HepG2 (cell line): ENCODE measurements around the gene TNS4. TPM values are rescaled to one million over a fixed set of nuclear protein-coding genes. Genes with fewer than 3 reads are reported as not detected.

Experiments
- ARID2 ChIP-seq: sonication (generic); formaldehyde crosslinking; IDR thresholded peaks from 2 replicates; pipeline ENCODE4 v1.8.1; 2022; ENCODE audit warnings: mild to moderate bottlenecking, missing genetic modification reagents, borderline replicate concordance
- ATF7-NPFF ChIP-seq: sonication (generic); formaldehyde crosslinking; IDR thresholded peaks from 2 replicates; pipeline ENCODE4 v1.8.1; 2023; ENCODE audit warnings: mild to moderate bottlenecking, low read depth, missing genetic modification reagents, moderate library complexity
- CENPBD1 ChIP-seq: sonication (generic); formaldehyde crosslinking; IDR thresholded peaks from 2 replicates; pipeline ENCODE4 v1.8.0; 2022; ENCODE audit warnings: missing genetic modification reagents, low read depth, mild to moderate bottlenecking, borderline replicate concordance
- CHD4 ChIP-seq: fragments of 200-600 bp; sonication (generic); IDR thresholded peaks from 2 replicates; pipeline ENCODE4 v1.7.0; 2017; ENCODE audit warnings: mild to moderate bottlenecking, low read length, borderline replicate concordance
- CREB3 ChIP-seq: sonication (generic); formaldehyde crosslinking; IDR thresholded peaks from 2 replicates; pipeline ENCODE4 v1.5.0; 2020; ENCODE audit warnings: missing genetic modification reagents
- HMG20B ChIP-seq: conservative IDR thresholded peaks from 2 replicates; pipeline ENCODE4 v1.6.1; 2016; ENCODE audit warnings: missing genetic modification reagents, missing compliant biosample characterization
- MIER2 ChIP-seq: IDR thresholded peaks from 2 replicates; pipeline ENCODE4 v1.6.1; 2016; ENCODE audit warnings: missing biosample characterization, missing genetic modification reagents
- MLX ChIP-seq: IDR thresholded peaks from 2 replicates; pipeline ENCODE4 v1.6.1; 2016
- RELA ChIP-seq: sonication (generic); formaldehyde crosslinking; IDR thresholded peaks from 2 replicates; pipeline ENCODE4 v1.4.0; 2020; ENCODE audit warnings: missing genetic modification reagents
- SMAD1 ChIP-seq: sonication (generic); formaldehyde crosslinking; IDR thresholded peaks from 2 replicates; pipeline ENCODE4 v1.4.0; 2020; ENCODE audit warnings: missing genetic modification reagents, low read depth, mild to moderate bottlenecking, borderline replicate concordance
- SMARCC2 ChIP-seq: fragments of 450-650 bp; IDR thresholded peaks from 2 replicates; pipeline ENCODE4 v1.6.1; 2017; ENCODE audit warnings: antibody characterized with exemption, mild to moderate bottlenecking
- SNAPC5 ChIP-seq: sonication (generic); formaldehyde crosslinking; IDR thresholded peaks from 2 replicates; pipeline ENCODE4 v1.8.1; 2023; ENCODE audit warnings: mild to moderate bottlenecking, missing genetic modification reagents, borderline replicate concordance
- SRF ChIP-seq: IDR thresholded peaks from 2 replicates; pipeline ENCODE4 v1.6.1; 2011; ENCODE audit warnings: mild to moderate bottlenecking, low read depth, low read length, moderate library complexity
- ZBTB42 ChIP-seq: sonication (generic); formaldehyde crosslinking; IDR thresholded peaks from 2 replicates; pipeline ENCODE4 v1.5.0; 2020; ENCODE audit warnings: mild to moderate bottlenecking, missing genetic modification reagents
- ZFP36L2 ChIP-seq: sonication (generic); formaldehyde crosslinking; IDR thresholded peaks from 2 replicates; pipeline ENCODE4 v1.4.0; 2020; ENCODE audit warnings: missing genetic modification reagents
- ZNF407 ChIP-seq: sonication (generic); formaldehyde crosslinking; IDR thresholded peaks from one replicate; pipeline ENCODE4 v1.5.1; 2020; ENCODE audit warnings: mild to moderate bottlenecking, missing genetic modification reagents; ENCODE audit errors: not compliant biosample characterization
- ZNF546 ChIP-seq: sonication (generic); formaldehyde crosslinking; conservative IDR thresholded peaks from 2 replicates; pipeline ENCODE4 v1.8.1; 2023; ENCODE audit warnings: mild to moderate bottlenecking, missing genetic modification reagents
- ZNF556 ChIP-seq: sonication (generic); formaldehyde crosslinking; IDR thresholded peaks from 2 replicates; pipeline ENCODE4 v1.4.0; 2020; ENCODE audit warnings: mild to moderate bottlenecking, missing genetic modification reagents, borderline replicate concordance
- ZNF557 ChIP-seq: sonication (generic); formaldehyde crosslinking; IDR thresholded peaks from 2 replicates; pipeline ENCODE4 v1.4.0; 2020; ENCODE audit warnings: missing genetic modification reagents
- ZNF567 ChIP-seq: sonication (generic); formaldehyde crosslinking; IDR thresholded peaks from 2 replicates; pipeline ENCODE4 v1.8.1; 2023; ENCODE audit warnings: mild to moderate bottlenecking, missing genetic modification reagents, borderline replicate concordance
- ZNF777 ChIP-seq: sonication (generic); formaldehyde crosslinking; IDR thresholded peaks from 2 replicates; pipeline ENCODE4 v1.4.0; 2020; ENCODE audit warnings: missing genetic modification reagents
- polyA plus RNA-seq, 8 experiments: library from polyadenylated mRNA; depleted of rRNA in 3 of 8; stranded (reverse) in 7 of 8; unstranded in 1 of 8; fragments of >200 nt; fragmentation: Illumina TruSeq in 4 of 8; extraction: Trizol in 4 of 8; gene quantifications; 2 replicates each; pipeline versions ENCODE4 v1.2.1 to v1.2.3, GENCODE V29; 2011 to 2016; ENCODE audit warnings: low read depth in 4 of 8, missing spikeins in 1 of 8, mixed read lengths in 1 of 8; ENCODE audit not compliant: insufficient read depth in 1 of 8
- total RNA-seq, 5 experiments: library from RNA; depleted of rRNA; stranded (reverse); fragments of >200 nt; fragmentation: Illumina TruSeq; extraction: Trizol; gene quantifications; 2 replicates each; pipeline ENCODE4 v1.2.3, GENCODE V29; 2016; ENCODE audit warnings: low read depth in 1 of 5

The TNS4 gene
- total and polyA plus RNA-seq, 2 of the 13 experiments (the other 11 are each of a cell fraction or from before 2014, with no cell fraction given) = 0.58 to 2.1 TPM

- no peak for TF ChIP-seq ZNF567 (CRISPR knock-in tag)
- no peak for TF ChIP-seq SNAPC5 (CRISPR knock-in tag)
- no peak for TF ChIP-seq ZNF777 (CRISPR knock-in tag)
- 0 out of 2 replicates have a peak, but pooled peaks have one; percentile 51 for TF ChIP-seq HMG20B (CRISPR knock-in tag)
- TF ChIP-seq ZNF407 (CRISPR knock-in tag) = no peak
- TF ChIP-seq ZFP36L2 = no peak
- no peak for TF ChIP-seq CENPBD1 (CRISPR knock-in tag)
- TF ChIP-seq ATF7-NPFF = no peak
- no peak for TF ChIP-seq ZBTB42 (CRISPR knock-in tag)
- TF ChIP-seq ZNF556 (CRISPR knock-in tag) = no peak
- TF ChIP-seq CREB3 (CRISPR knock-in tag) = no peak
- TF ChIP-seq ZNF546 = no peak
- no peak for TF ChIP-seq RELA
- TF ChIP-seq MIER2 (CRISPR knock-in tag) = no peak
- no peak for TF ChIP-seq MLX (CRISPR knock-in tag)
- no peak for TF ChIP-seq ZNF557 (CRISPR knock-in tag)
- no peak for TF ChIP-seq SMARCC2
- TF ChIP-seq ARID2 (CRISPR knock-in tag) = no peak
- no peak for TF ChIP-seq SMAD1 (CRISPR knock-in tag)
- no peak for TF ChIP-seq CHD4
- TF ChIP-seq SRF = no peak
These were observed 15.3 kb upstream of the TNS4 start (continued) for GRCh38 chr17:40516581-40517285.
